ENCODE measurements around the gene PPP6R3.
A peak's percentile ranks its signal among the peaks of the same experiment; 100 is the strongest.

DNA sequence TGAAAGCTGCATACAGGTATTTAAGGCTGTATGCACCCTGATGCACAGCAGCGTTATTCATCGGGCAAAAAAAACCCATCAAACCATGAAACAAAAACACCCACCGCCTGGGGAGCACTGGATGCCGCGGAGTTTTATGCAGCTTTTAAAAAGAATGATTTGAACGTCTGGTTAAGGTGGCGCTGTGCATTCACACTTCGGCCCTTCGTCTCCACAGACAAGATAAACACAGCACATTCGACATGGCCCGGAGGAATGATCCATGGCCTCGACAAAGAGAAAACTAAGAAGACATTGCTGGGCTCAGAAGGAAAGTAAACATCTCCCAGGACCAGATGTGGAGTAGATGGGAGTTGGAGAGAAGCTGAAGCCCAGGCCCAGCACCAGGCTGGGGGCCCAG lies 183.0 kb downstream of the PPP6R3 start:
- TF ChIP-seq MBD4 (IDR thresholded peaks at IDR 0.05; ENCODE audit: borderline replicate concordance, low read length) (no peak), SRSF9 (IDR thresholded peaks at IDR 0.05; ENCODE audit: borderline replicate concordance, insufficient read depth, low read depth, low read length, poor library complexity, severe bottlenecking) (no peak), MYC (CRISPR knock-in tag; IDR thresholded peaks at IDR 0.05; ENCODE audit: borderline replicate concordance) (no peak), YY1 (IDR thresholded peaks at IDR 0.05; ENCODE audit: insufficient read depth, insufficient replicate concordance, low read depth, low read length) (no peak), ZFP41 (CRISPR knock-in tag; IDR thresholded peaks at IDR 0.05; ENCODE audit: borderline replicate concordance) (no peak), SMARCC2 (IDR thresholded peaks at IDR 0.05) (no peak), TRAFD1 (CRISPR knock-in tag; IDR thresholded peaks at IDR 0.05; ENCODE audit: borderline replicate concordance) (no peak), ARNTL (CRISPR knock-in tag; IDR thresholded peaks at IDR 0.05) (no peak), ATF2 (CRISPR knock-in tag; IDR thresholded peaks at IDR 0.05) (no peak), MAX (IDR thresholded peaks at IDR 0.05) (no peak)
- TF ChIP-seq, protein P1, sequence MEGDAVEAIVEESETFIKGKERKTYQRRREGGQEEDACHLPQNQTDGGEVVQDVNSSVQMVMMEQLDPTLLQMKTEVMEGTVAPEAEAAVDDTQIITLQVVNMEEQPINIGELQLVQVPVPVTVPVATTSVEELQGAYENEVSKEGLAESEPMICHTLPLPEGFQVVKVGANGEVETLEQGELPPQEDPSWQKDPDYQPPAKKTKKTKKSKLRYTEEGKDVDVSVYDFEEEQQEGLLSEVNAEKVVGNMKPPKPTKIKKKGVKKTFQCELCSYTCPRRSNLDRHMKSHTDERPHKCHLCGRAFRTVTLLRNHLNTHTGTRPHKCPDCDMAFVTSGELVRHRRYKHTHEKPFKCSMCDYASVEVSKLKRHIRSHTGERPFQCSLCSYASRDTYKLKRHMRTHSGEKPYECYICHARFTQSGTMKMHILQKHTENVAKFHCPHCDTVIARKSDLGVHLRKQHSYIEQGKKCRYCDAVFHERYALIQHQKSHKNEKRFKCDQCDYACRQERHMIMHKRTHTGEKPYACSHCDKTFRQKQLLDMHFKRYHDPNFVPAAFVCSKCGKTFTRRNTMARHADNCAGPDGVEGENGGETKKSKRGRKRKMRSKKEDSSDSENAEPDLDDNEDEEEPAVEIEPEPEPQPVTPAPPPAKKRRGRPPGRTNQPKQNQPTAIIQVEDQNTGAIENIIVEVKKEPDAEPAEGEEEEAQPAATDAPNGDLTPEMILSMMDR (CRISPR knock-in tag; IDR thresholded peaks at IDR 0.05): peak; percentile 43
